HepG2 (cell line): ENCODE measurements around the gene CYP27A1. TPM values are rescaled to one million over a fixed set of nuclear protein-coding genes. Genes with fewer than 3 reads are reported as not detected.

Experiments
- ATAC-seq: fragments of 200-7000 bp; cut with Tn5 transposase; 3 replicates; pipeline ENCODE4 v1.9.1; 2020; ENCODE audit warnings: mild to moderate bottlenecking, moderate library complexity
- BruUV-seq: library from RNA; stranded (reverse); fragments of 400-500 nt; replicated peaks from 2 replicates; lab custom pipeline; 2021; lab: Mats Ljungman, UMichigan
- CTCF ChIA-PET: fragments of 300-600 bp; formaldehyde crosslinking; extraction: SDS; loops from one replicate; lab custom pipeline; 2021; ENCODE audit warnings: low total read pairs, inconsistent platforms, low intra/inter-chr PET ratio; lab: Yijun Ruan, JAX
- POLR2A ChIA-PET: fragments of 350-600 bp; sonication (Branson Sonifier 250); formaldehyde crosslinking; loops from one replicate; lab custom pipeline; 2020; ENCODE audit warnings: antibody characterized with exemption, inconsistent platforms; lab: Yijun Ruan, JAX
- DNase-seq: peaks from one replicate; pipeline ENCODE4 v3.0.0-alpha.2; 2015; ENCODE audit warnings: low spot score
- FAIRE-seq: peaks from 3 replicates; lab custom pipeline; 2011; peaks lifted over from hg19 to GRCh38; lab: Jason Lieb, UNC
- H2AFZ ChIP-seq: one replicate; pipeline ENCODE4 v1.6.1; 2011; ENCODE audit warnings: low read length, inconsistent platforms
- H3K27ac ChIP-seq: fragments of 300-600 bp; 3 replicates; pipeline ENCODE4 v1.8.0; 2011; ENCODE audit warnings: mixed run types, mild to moderate bottlenecking, mixed read lengths, low read length, inconsistent platforms; ENCODE audit not compliant: insufficient read depth; ENCODE audit errors: extremely low read length
- H3K27me3 ChIP-seq, 2 experiments: fragments of 200-600 bp in 1 of 2; 2 replicates in 1 of 2; 3 replicates in 1 of 2; pipeline versions ENCODE4 v1.6.0 to v1.8.0; 2011; ENCODE audit warnings: low read length in 2 of 2, mild to moderate bottlenecking in 2 of 2, moderate library complexity in 2 of 2, inconsistent platforms in 1 of 2; ENCODE audit not compliant: insufficient read depth in 2 of 2, control insufficient read depth in 1 of 2
- H3K36me3 ChIP-seq, 2 experiments: fragments of 200-600 bp in 1 of 2; replicated peaks in 1 of 2; 2 replicates in 1 of 2; 3 replicates in 1 of 2; pipeline versions ENCODE4 v1.5.1 to v1.8.0; 2011; ENCODE audit warnings: low read length in 2 of 2, inconsistent platforms in 1 of 2; ENCODE audit not compliant: insufficient read depth in 2 of 2, control insufficient read depth in 1 of 2
- H3K4me1 ChIP-seq: 2 replicates; pipeline ENCODE4 v1.5.1; 2012; ENCODE audit warnings: low read length, inconsistent platforms; ENCODE audit not compliant: insufficient read depth
- H3K4me2 ChIP-seq: 2 replicates; pipeline ENCODE4 v1.6.0; 2011; ENCODE audit warnings: low read depth, low read length, inconsistent platforms
- H3K4me3 ChIP-seq, 3 experiments: fragments of 200-600 bp in 1 of 3; sonication (generic), shearing (Covaris generic) in 1 of 3; replicated peaks in 1 of 3; 2 replicates each; pipeline ENCODE4 v1.5.1; 2011 to 2016; ENCODE audit warnings: low read length in 3 of 3, inconsistent platforms in 2 of 3, low read depth in 2 of 3, mild to moderate bottlenecking in 2 of 3, control low read depth in 1 of 3, mixed read lengths in 1 of 3; ENCODE audit not compliant: insufficient read depth in 1 of 3
- H3K79me2 ChIP-seq: one replicate; pipeline ENCODE4 v1.6.1; 2011; ENCODE audit warnings: low read length, inconsistent platforms; ENCODE audit not compliant: insufficient read depth
- H3K9ac ChIP-seq: 2 replicates; pipeline ENCODE4 v1.6.0; 2011; ENCODE audit warnings: mild to moderate bottlenecking, low read depth, low read length, inconsistent platforms; ENCODE audit not compliant: insufficient read depth
- H3K9me3 ChIP-seq: 2 replicates; pipeline ENCODE4 v1.5.1; 2012; ENCODE audit warnings: mild to moderate bottlenecking, low read length
- H4K20me1 ChIP-seq: 2 replicates; pipeline ENCODE4 v1.6.0; 2011; ENCODE audit warnings: inconsistent platforms, mild to moderate bottlenecking, low read length, moderate library complexity; ENCODE audit not compliant: insufficient read depth
- EED ChIP-seq: sonication (generic); formaldehyde crosslinking; IDR thresholded peaks from 2 replicates; pipeline ENCODE4 v1.5.0; 2020; ENCODE audit warnings: mild to moderate bottlenecking, missing genetic modification reagents
- ETS1 ChIP-seq: sonication (generic); formaldehyde crosslinking; IDR thresholded peaks from 2 replicates; pipeline ENCODE4 v1.4.0; 2020; ENCODE audit warnings: missing genetic modification reagents
- FLYWCH1 ChIP-seq: sonication (generic); formaldehyde crosslinking; IDR thresholded peaks from 2 replicates; pipeline ENCODE4 v1.8.1; 2023; ENCODE audit warnings: mild to moderate bottlenecking, missing genetic modification reagents
- GTF3A ChIP-seq: sonication (generic); formaldehyde crosslinking; conservative IDR thresholded peaks from 2 replicates; pipeline ENCODE4 v1.4.0; 2020; ENCODE audit warnings: mild to moderate bottlenecking, missing genetic modification reagents
- HMGXB4 ChIP-seq, 2 experiments: sonication (generic) in 1 of 2; formaldehyde crosslinking in 1 of 2; IDR thresholded peaks; 2 replicates each; pipeline versions ENCODE4 v1.4.0 to v1.6.1; 2018 to 2020; ENCODE audit warnings: missing genetic modification reagents in 2 of 2, borderline replicate concordance in 1 of 2, low read depth in 1 of 2, mild to moderate bottlenecking in 1 of 2, missing biosample characterization in 1 of 2
- SOX5 ChIP-seq: IDR thresholded peaks from 2 replicates; pipeline ENCODE4 v1.6.1; 2016; ENCODE audit warnings: borderline replicate concordance
- SRSF1 ChIP-seq: fragments of 200-400 bp; formaldehyde crosslinking; optimal IDR thresholded peaks from 2 replicates; pipeline ENCODE3; 2017; ENCODE audit warnings: mild to moderate bottlenecking, low read depth, low read length, moderate library complexity
- SSRP1 ChIP-seq: IDR thresholded peaks from 2 replicates; pipeline ENCODE4 v1.6.1; 2016; ENCODE audit warnings: control low read depth
- ZKSCAN8 ChIP-seq: IDR thresholded peaks from 2 replicates; pipeline ENCODE4 v1.6.1; 2016; ENCODE audit warnings: borderline replicate concordance, missing genetic modification reagents, missing compliant biosample characterization
- ZNF563 ChIP-seq: sonication (generic); formaldehyde crosslinking; IDR thresholded peaks from 2 replicates; pipeline ENCODE4 v1.8.0; 2022; ENCODE audit warnings: mild to moderate bottlenecking, moderate library complexity, missing genetic modification reagents
- ZNF629 ChIP-seq: sonication (generic); formaldehyde crosslinking; conservative IDR thresholded peaks from 2 replicates; pipeline ENCODE4 v1.5.0; 2020; ENCODE audit warnings: missing genetic modification reagents
- ZNF644 ChIP-seq: IDR thresholded peaks from 2 replicates; pipeline ENCODE4 v1.6.1; 2016; ENCODE audit warnings: low read depth
- ZNF720 ChIP-seq: sonication (generic); formaldehyde crosslinking; IDR thresholded peaks from 2 replicates; pipeline ENCODE4 v1.4.0; 2020; ENCODE audit warnings: missing genetic modification reagents
- WGBS: methylation state at CpG from one replicate; pipeline ENCODE4 v1.1.6; 2017; ENCODE audit warnings: low lambda C conversion rate; 5-methylcytosine and 5-hydroxymethylcytosine counted together
- in situ Hi-C: cut with HindIII; loops from 2 replicates; pipeline ENCODE4 v1.10.0; 2017; ENCODE audit warnings: low pct_unique_long_range_greater_than_20kb; ENCODE audit not compliant: extremely low pct_ligation_motif_present
- intact Hi-C: fragments of 100-400 bp; cut with micrococcal nuclease; formaldehyde crosslinking; loops from one replicate; pipeline ENCODE4 v1.10.0; 2022; ENCODE audit not compliant: unreplicated experiment
- polyA plus RNA-seq, 8 experiments: library from polyadenylated mRNA; depleted of rRNA in 3 of 8; stranded (reverse) in 7 of 8; unstranded in 1 of 8; fragments of >200 nt; fragmentation: Illumina TruSeq in 4 of 8; extraction: Trizol in 4 of 8; gene quantifications; 2 replicates each; pipeline versions ENCODE4 v1.2.1 to v1.2.3, GENCODE V29; 2011 to 2016; ENCODE audit warnings: low read depth in 4 of 8, missing spikeins in 1 of 8, mixed read lengths in 1 of 8; ENCODE audit not compliant: insufficient read depth in 1 of 8
- total RNA-seq, 5 experiments: library from RNA; depleted of rRNA; stranded (reverse); fragments of >200 nt; fragmentation: Illumina TruSeq; extraction: Trizol; gene quantifications; 2 replicates each; pipeline ENCODE4 v1.2.3, GENCODE V29; 2016; ENCODE audit warnings: low read depth in 1 of 5
- TF ChIP-seq, protein P1 (sequence below): sonication (generic); formaldehyde crosslinking; IDR thresholded peaks from 2 replicates; pipeline ENCODE4 v1.9.0; 2022; ENCODE audit warnings: low read depth, missing genetic modification reagents
- TF ChIP-seq, protein P2 (sequence below), 2 experiments: fragments of 450-650 bp in 1 of 2; sonication (generic) in 1 of 2; formaldehyde crosslinking; IDR thresholded peaks; 2 replicates each; pipeline versions ENCODE4 v1.5.0 to v1.8.0; 2020 to 2022; ENCODE audit warnings: mild to moderate bottlenecking in 1 of 2, missing genetic modification reagents in 1 of 2

The CYP27A1 gene
- total and polyA plus RNA-seq, 2 of the 13 experiments (the other 11 are each of a cell fraction or from before 2014, with no cell fraction given) = 157 to 266 TPM

GRCh38 chr2:218851286-218851685, 69.3 kb downstream of the CYP27A1 start:
- TF ChIP-seq SSRP1 (CRISPR knock-in tag) (no peak), HMGXB4 (CRISPR knock-in tag; IDR thresholded peaks at IDR 0.05; ENCODE audit: borderline replicate concordance in 1 of 2, low read depth in 1 of 2) (no peak), SRSF1 (no peak), ZKSCAN8 (no peak), EED (CRISPR knock-in tag) (no peak), ZNF629 (no peak), GTF3A (CRISPR knock-in tag) (no peak), ZNF563 (no peak), ZNF720 (CRISPR knock-in tag) (no peak), ETS1 (CRISPR knock-in tag) (no peak), ZNF644 (CRISPR knock-in tag) (no peak), FLYWCH1 (CRISPR knock-in tag) (no peak), SOX5 (CRISPR knock-in tag) (no peak)
- TF ChIP-seq, protein P1, sequence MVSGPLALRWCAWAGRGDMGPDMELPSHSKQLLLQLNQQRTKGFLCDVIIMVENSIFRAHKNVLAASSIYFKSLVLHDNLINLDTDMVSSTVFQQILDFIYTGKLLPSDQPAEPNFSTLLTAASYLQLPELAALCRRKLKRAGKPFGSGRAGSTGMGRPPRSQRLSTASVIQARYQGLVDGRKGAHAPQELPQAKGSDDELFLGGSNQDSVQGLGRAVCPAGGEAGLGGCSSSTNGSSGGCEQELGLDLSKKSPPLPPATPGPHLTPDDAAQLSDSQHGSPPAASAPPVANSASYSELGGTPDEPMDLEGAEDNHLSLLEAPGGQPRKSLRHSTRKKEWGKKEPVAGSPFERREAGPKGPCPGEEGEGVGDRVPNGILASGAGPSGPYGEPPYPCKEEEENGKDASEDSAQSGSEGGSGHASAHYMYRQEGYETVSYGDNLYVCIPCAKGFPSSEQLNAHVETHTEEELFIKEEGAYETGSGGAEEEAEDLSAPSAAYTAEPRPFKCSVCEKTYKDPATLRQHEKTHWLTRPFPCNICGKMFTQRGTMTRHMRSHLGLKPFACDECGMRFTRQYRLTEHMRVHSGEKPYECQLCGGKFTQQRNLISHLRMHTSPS (CRISPR knock-in tag) = no peak
- TF ChIP-seq, protein P2, sequence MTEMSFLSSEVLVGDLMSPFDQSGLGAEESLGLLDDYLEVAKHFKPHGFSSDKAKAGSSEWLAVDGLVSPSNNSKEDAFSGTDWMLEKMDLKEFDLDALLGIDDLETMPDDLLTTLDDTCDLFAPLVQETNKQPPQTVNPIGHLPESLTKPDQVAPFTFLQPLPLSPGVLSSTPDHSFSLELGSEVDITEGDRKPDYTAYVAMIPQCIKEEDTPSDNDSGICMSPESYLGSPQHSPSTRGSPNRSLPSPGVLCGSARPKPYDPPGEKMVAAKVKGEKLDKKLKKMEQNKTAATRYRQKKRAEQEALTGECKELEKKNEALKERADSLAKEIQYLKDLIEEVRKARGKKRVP (CRISPR knock-in tag; IDR thresholded peaks at IDR 0.05) = no peak
- in situ Hi-C loops (no loop called here), intact Hi-C loops (no loop called here)
- Histone ChIP-seq H4K20me1 (no peaks in the 10 kb centered on the region; the same call in 1 of the 2 replicates), H3K9ac (no peak overlapping the region), H3K36me3 (no peaks in the 10 kb centered on the region), H3K27me3 (peaks cover 4 to 58% of the 10 kb centered on the region in 2 experiments; a peak in 4 of 5 replicates), H3K4me1 (peaks cover 40% of the 10 kb centered on the region), H2AFZ (no peak overlapping the region), H3K4me2 (no peak overlapping the region), H3K27ac (no peak overlapping the region), H3K4me3 (no peak overlapping the region), H3K9me3 (no peaks in the 10 kb centered on the region), H3K79me2 (no peaks in the 10 kb centered on the region)
- CTCF ChIA-PET = no interaction called here
- ATAC-seq (no peak), DNase-seq (no peak), FAIRE-seq (no peak)
- 7% methylated on average over 3 of the region's 3 CpGs for WGBS
- POLR2A ChIA-PET = no interaction called here
- no TSS peak for BruUV-seq
